Stimulated activated CD8-positive, alpha-beta memory T cell treated with anti-CD3 and anti-CD28 coated beads, Interleukin-7, amount 100 ng/mL, for 48 hours (primary cell): ENCODE data around the gene PSEN1.

Source experiments
- DNase-seq, 2 donors: peaks; one replicate each; pipeline ENCODE4 v3.0.0-alpha.2; 2020; ENCODE audit warnings: low read depth in 1 of 2; ENCODE audit errors: extremely low read depth in 1 of 2

The PSEN1 gene

DNA sequence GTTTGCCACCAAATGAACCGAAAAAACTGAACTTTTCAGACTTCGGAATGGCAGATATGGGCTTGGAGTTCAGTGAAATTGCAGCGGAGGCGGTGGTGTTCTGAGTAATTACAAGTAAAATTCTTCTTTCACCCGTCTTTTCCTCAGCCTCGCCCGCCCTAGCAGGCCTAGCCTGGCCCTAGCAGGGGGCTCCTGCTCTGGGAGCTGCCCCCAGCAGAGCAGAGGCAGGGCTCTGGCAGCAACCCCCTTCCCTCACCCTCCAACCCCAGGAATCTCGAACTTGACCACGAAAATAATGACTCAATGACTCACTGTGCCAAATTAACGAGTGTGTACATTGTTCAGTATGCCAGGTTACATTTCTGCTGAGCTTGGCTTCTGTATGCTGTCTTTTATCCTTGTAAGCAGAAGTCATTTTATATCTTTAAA, 102.1 kb downstream of the PSEN1 start:
- no peak for DNase-seq

DNA sequence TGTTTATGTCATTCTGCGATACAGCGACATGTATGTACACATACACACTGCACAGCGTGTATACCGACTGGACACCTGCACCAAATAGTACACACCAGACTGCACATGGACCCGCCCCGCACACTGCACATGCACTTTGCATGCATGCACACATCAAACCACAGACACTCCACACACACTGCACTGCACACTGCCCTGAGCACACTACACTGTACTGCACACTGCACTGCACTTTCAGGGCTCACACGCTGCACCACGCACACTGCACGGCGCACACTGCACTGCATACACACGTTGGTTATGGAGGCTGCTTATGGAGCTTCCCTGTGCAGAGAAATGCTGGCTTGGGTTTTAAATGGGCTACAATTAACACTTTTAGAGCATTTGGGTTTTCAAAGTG, 102.6 kb downstream of the PSEN1 start:
- DNase-seq, result no peak

DNA sequence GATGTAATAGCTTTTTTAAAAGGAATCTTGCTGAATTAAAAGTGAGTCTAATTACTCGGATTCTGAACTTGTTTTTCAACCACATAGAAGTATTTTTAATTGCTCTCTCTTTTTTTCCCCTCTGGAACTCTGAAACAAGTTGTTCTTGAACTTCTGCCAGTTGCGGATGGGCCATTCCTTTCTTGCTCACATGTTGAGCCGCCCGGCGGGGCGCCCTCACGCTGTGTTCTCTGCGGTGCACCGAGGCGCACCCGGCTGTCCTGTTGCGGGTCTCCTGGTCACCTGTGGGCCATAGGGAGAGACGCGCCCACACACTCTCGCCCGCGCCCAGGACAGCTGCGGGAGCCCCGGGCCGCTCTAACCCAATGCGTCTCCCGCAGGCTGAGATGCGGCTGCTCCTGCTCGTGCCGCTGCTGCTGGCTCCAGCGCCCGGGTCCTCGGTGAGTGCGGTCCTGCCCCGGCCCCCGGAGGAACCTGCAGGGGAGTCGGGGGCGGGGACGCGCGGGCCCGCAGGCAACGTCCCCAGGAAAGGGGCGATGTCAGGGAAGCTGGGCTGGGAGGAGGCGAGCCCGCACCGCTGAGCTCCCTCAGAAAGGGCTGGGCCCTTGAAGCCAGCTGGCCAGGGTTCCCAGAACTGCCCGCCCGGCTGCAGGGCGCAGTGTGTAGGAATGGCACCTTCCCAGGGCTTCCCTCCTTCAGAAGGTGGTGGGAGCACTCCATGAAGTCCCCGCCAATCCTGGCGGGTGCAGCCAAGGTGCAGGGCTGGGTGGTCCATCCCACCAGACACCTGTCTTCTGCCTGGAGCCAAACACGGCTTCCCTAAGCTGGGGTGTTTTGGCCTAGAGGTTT, 103.3 kb downstream of the PSEN1 start:
- no peak for DNase-seq

GRCh38 chr14:73240816-73241480, 104.6 kb downstream of the PSEN1 start:
- DNase-seq, result no peak

DNA sequence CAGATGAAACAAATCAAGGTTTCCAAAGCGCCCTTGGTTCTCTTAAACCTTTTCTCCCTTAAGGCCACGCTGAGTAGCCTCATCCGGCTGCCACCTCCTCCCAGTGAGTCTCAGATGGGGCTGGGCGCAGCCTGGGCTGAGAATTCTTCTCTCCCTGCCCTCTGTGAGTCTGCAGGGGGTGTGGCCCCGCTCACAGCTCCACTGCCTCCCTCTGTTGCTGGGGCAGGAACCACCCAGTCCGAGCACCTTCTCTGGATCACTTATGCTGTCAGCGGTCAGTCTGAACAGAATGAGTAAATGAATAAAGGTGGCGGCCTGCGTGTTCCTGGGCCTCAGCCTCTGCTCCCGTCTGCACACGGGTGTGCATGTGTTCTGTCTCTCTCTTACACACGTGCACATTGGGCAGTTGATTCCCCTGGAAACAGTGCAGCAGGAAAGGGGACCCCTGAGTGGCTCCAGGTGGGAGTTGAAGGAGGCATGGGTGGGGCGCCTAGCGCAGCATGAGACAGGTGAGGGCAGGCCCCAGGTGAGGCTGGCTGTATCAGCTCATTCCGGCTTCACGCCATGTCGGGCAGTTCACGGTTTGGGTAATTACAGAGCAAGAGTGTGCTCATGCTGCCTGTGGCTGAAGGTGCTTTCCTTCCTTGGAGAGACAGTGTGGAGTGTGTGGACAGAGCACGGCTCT, 105.3 kb downstream of the PSEN1 start:
- no peak for DNase-seq

DNA sequence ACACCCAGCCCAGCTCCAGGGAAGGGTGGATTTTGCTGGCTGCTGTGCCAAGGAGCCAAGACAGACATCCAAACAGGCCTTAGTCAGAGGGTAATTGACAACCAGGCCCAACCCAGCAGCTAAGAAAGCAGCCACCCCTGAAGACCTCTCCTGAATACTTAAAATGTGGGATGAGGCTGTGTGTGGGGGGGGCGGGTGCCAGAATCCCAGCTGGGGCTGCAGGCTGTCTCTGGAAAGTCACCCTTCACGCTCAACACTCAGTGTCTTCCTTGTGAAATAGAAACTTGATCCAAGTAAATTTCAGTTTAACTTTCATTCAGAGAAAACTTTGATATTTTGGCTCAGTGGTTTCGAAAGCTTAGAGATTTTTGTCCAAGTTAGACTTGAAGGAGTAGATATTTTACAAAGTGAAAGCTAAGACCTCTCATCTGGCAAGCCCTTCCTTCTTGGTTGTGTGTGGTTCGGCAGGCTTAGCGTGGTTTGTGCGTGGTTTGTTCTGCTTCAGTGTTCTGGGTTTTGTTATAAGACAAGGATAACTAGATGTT, 106.1 kb downstream of the PSEN1 start:
- DNase-seq, result no peak

GRCh38 chr14:73243341-73243740, 107.0 kb downstream of the PSEN1 start:
- no peak for DNase-seq

DNA sequence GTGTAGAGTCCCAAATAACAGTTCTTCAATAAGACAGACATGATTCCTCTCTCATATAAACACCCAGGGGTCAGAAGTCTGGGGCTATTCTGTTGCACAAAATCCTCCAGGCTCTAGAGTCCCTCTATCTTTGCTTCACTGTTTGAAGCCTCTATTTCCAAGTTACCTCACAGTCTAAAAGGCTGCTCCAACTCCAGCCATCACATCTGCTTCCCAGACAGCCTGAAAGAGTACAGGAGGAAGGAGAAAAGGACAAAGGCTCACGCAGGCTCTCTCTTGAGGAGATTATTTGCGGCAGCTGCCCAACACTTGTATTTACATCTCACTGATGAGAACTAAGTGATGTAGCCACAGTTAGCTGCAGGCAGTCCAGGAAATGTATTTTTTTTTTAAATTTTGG, 107.4 kb downstream of the PSEN1 start:
- DNase-seq, result no peak

DNA sequence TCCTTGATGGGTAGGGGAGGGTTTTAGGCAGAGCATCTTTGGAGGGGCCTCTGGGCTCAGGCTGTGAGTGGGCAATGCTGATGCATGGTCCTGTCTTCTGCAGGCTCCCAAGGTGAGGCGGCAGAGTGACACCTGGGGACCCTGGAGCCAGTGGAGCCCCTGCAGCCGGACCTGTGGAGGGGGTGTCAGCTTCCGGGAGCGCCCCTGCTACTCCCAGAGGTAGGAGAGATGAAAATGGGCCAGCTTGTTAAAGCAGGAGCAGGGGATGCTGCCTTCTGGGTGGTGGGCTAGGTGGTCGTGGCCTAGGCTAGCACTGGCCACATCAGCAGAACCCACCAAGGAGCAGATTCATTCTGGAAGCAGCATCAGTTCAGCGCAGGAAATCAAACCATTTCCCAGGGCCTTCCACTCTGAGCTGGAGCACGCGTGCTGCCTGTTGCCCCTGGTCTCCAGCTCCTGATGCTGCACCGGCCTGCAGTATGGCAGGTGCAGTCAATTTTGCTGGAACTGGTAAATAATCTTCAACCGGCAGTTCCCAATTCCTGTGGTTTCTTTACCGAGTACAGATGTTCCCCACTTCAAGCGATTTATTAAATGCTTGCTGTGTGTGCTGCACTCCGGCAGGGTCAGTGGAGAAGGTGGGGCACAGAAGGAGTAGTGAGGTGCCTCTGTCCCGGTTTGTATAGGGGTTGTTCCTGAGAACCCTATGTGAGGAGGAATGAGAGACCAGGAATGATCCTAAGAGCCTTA, 108.4 kb downstream of the PSEN1 start:
- no peak for DNase-seq

- DNase-seq, result peak in 1 of 2 donors; percentile 17
Measured at GRCh38 chr14:73245480-73246325, 109.4 kb downstream of the PSEN1 start.

DNA sequence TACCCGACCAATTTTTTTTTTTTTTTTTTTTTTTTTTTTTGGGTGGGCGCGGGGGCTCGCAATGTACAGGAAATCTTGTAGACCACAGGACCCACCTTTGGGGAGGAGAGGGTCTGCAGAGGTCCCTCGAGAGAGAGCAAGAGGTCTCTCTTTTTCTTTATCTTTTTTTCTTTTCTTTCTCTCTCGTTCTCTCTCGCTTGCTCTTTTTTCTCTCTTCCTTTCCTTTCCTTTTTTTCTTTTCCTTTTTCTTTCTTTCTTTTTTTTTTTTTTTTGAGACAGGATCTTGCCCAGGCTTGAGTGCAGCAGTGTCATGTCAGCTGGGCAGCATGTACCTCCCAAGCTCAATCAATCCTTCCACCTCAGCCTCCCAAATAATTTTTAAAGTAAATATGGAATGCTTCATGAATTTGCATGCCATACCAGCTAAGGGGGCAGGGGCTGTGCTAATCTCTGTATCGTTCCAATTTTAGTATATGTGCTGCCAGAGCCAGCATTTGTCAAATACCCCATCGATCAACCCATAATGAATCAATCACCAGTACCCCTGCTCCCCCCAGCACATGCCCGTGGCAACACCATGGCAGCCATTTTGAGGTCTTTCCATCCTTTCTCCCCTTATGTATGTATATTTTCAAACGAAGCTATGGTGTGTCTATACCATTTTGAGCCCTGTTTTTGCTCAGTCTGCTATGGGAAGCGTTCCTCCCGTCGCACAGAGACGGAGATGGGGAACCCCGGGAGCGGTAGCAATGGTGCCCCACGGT, 110.3 kb downstream of the PSEN1 start:
- no peak for DNase-seq

- DNase-seq, result no peak
Measured at GRCh38 chr14:73248108-73248868, 112.0 kb downstream of the PSEN1 start.

DNA sequence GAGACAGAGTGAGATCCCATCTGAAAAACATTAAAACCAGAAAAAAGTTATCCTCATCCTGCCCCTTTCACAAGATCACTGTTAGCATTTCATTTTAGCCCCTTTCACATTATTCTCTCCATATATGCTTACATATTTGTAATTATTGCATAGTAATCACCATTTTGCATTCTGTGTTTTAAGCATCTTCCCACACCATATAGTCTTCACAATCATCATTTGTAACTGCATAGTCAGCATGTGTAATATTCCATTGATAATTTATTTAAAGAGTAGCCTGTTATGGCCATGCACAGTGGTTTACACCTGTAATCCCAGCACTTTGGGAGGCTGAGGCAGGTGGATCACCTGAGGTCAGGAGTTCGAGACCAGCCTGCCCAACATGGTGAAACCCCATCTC, 112.8 kb downstream of the PSEN1 start:
- no peak for DNase-seq

DNA sequence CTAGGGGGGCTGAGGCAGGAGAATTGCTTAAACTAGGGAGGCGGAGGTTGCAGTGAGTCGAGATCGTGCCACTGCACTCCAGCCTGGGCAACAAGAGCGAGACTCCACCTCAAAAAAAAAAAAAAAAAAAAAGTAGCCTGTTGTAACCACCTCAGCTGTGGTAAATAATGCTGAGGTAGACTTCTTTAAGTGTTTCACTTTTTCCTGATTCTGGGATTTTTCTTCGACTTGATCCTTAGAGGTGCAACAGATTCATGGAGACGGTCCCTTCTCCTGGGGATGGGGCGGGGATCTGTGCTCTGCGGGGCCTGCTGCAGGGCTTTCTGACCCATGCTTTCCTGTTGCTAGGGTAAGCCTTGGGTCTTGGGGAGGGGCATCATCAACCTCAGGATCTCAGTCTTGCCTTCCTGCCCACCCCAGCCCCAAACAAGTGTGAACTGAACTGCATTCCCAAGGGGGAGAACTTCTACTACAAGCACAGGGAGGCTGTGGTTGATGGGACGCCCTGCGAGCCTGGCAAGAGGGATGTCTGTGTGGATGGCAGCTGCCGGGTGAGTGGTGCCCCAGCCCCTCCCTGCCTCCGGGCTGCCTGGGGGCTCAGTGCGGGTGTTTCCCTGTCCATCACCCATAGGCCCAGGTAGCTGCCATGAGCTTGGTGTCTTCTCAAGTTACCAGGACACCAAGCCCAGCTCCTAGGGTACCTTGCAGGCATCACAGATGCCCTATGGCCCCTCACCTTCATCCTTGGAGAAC, 113.4 kb downstream of the PSEN1 start:
- no peak for DNase-seq

DNA sequence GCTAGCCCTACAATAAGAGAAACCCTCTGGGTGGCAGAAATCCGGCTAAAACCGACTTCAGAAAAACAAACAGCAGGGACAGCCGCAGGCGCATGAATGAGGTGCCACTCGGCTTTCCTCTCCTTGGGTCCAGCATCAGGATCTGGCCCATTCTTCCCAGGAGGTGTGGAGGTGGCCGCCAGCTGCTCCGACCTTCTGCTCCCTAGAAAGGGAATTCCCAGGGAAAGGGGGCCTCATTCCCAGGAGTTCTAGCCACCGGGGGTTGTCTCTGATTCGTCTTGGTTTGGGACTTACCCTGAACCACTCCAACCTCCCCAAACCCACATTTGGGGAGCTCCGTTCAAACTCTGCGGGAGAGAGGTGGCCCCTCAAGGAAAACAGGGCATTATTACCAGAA, 114.0 kb downstream of the PSEN1 start:
- DNase-seq, result no peak

DNA sequence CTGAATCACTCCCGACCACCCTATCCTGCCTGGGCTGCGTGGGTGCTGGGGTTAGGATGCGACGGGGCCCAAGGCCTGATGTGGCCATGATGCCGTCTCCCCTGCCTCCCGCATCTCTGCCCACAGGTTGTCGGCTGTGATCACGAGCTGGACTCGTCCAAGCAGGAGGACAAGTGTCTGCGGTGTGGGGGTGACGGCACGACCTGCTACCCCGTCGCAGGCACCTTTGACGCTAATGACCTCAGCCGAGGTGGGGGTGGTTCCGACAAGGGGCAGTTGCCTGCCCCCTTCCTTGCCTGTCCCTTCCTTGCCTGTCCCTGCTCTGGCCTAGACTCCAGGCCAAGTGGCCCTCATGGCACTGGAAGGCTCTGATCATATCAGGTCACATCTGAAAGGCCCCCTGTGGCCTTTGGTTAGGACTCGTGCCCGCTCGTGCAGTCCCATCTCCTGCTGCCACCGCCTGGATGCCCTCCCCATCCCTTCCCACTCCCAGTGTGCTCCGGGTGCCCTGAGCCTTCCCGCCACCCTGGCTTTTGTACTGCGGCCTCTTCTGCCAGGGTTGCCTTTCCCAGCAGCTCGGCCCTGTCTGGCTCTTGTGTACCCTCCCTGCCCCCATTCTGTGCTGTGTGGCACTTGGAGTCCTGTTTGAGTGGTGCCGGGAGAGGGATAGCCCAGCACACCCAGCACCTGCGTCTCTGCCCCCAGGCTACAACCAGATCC, 114.6 kb downstream of the PSEN1 start:
- DNase-seq, result no peak
